Measurements from ENCODE around the gene PTPRD. TPM values are rescaled to one million over a fixed set of nuclear protein-coding genes. Genes with fewer than 3 reads are reported as not detected.

The PTPRD gene
- total RNA-seq, 2 experiments from 2014 or later = 0.03 TPM; not detected in 1

- ChIA-PET POLR2A (interaction anchor here (0.6 to 1.2 kb wide), 2 partner anchors 10 to 57 kb away, joined by 3 to 8 read pairs; no protein-coding TSS in a partner anchor), CTCF (ENCODE audit: unreplicated experiment) (no interaction called here)
- H3K4me1 ChIP-seq (ENCODE audit: insufficient read depth, low read length, poor library complexity, severe bottlenecking) = no peaks in the 10 kb centered on the region
- H3K4me2 ChIP-seq (ENCODE audit: low read length) = no peak overlapping the region
- no peak overlapping the region for H3K4me3 ChIP-seq (ENCODE audit: low read depth, low read length, poor library complexity, severe bottlenecking)
- H3K36me3 ChIP-seq (ENCODE audit: insufficient read depth, low read length) = no peaks in the 10 kb centered on the region
- no peak for DNase-seq (ENCODE audit: low spot score)
- H3K79me2 ChIP-seq (ENCODE audit: insufficient read depth, low read depth, low read length) = no peaks in the 10 kb centered on the region
- no peaks in the 10 kb centered on the region for H4K20me1 ChIP-seq (ENCODE audit: insufficient read depth, low read length)
- TF ChIP-seq, protein P1, sequence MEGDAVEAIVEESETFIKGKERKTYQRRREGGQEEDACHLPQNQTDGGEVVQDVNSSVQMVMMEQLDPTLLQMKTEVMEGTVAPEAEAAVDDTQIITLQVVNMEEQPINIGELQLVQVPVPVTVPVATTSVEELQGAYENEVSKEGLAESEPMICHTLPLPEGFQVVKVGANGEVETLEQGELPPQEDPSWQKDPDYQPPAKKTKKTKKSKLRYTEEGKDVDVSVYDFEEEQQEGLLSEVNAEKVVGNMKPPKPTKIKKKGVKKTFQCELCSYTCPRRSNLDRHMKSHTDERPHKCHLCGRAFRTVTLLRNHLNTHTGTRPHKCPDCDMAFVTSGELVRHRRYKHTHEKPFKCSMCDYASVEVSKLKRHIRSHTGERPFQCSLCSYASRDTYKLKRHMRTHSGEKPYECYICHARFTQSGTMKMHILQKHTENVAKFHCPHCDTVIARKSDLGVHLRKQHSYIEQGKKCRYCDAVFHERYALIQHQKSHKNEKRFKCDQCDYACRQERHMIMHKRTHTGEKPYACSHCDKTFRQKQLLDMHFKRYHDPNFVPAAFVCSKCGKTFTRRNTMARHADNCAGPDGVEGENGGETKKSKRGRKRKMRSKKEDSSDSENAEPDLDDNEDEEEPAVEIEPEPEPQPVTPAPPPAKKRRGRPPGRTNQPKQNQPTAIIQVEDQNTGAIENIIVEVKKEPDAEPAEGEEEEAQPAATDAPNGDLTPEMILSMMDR (conservative IDR thresholded peaks at IDR 0.05; ENCODE audit: low read length) = no peak
- TF ChIP-seq EZH2phosphoT487 (IDR thresholded peaks at IDR 0.05; ENCODE audit: borderline replicate concordance, low read depth, low read length) = no peak
- no peaks in the 10 kb centered on the region for H3K9me3 ChIP-seq (ENCODE audit: low read length)
- intact Hi-C loops (cut with micrococcal nuclease; ENCODE audit: unreplicated experiment) = no loop called here
- H2AFZ ChIP-seq (ENCODE audit: low read length) = no peak overlapping the region
- BruUV-seq (replicated peaks) = no TSS peak
- H3K27ac ChIP-seq (ENCODE audit: low read depth, low read length, poor library complexity, severe bottlenecking) = no peak overlapping the region
- no peaks in the 10 kb centered on the region for H3K9me2 ChIP-seq (ENCODE audit: insufficient read depth, low read length)
Observed at GRCh38 chr9:8651070-8651845, 1961.5 kb downstream of the PTPRD start.

DNA sequence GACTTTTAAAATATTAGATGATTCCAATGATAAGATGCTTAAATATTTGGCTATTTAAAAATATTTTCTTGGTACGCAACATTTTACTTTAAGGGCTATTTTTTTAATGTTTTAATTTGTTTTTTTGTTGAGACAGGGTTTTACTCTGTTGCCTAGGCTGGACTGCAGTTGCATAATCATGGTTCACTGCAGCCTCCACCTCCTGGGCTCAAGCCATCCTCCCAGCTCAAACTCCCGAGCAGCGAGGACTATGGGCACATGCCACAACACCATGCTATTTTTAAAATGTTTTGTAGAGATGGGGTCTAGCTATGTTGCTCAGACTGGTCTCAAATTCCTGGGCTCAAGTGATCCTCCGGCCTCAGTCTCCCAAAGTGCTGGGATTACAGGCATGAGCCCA, 1963.0 kb downstream of the PTPRD start:
- no peak overlapping the region for H3K27ac ChIP-seq (ENCODE audit: low read depth, low read length, poor library complexity, severe bottlenecking)
- BruUV-seq (replicated peaks) = no TSS peak
- TF ChIP-seq, protein P1 (conservative IDR thresholded peaks at IDR 0.05; ENCODE audit: low read length) = no peak
- TF ChIP-seq EZH2phosphoT487 (IDR thresholded peaks at IDR 0.05; ENCODE audit: borderline replicate concordance, low read depth, low read length) = no peak
- H3K79me2 ChIP-seq (ENCODE audit: insufficient read depth, low read depth, low read length) = no peaks in the 10 kb centered on the region
- no peaks in the 10 kb centered on the region for H3K36me3 ChIP-seq (ENCODE audit: insufficient read depth, low read length)
- H3K4me3 ChIP-seq (ENCODE audit: low read depth, low read length, poor library complexity, severe bottlenecking) = no peak overlapping the region
- ChIA-PET CTCF (ENCODE audit: unreplicated experiment) (no interaction called here), POLR2A (interaction anchor here (0.6 kb wide), 1 partner anchor 156 kb away, joined by 3 read pairs; no protein-coding TSS in a partner anchor)
- H3K4me1 ChIP-seq (ENCODE audit: insufficient read depth, low read length, poor library complexity, severe bottlenecking) = no peaks in the 10 kb centered on the region
- H2AFZ ChIP-seq (ENCODE audit: low read length) = no peak overlapping the region
- H4K20me1 ChIP-seq (ENCODE audit: insufficient read depth, low read length) = no peaks in the 10 kb centered on the region
- intact Hi-C loops (cut with micrococcal nuclease; ENCODE audit: unreplicated experiment) = no loop called here
- DNase-seq (ENCODE audit: low spot score) = no peak
- H3K4me2 ChIP-seq (ENCODE audit: low read length) = no peak overlapping the region
- H3K9me3 ChIP-seq (ENCODE audit: low read length) = no peaks in the 10 kb centered on the region
- H3K9me2 ChIP-seq (ENCODE audit: insufficient read depth, low read length) = no peaks in the 10 kb centered on the region

GRCh38 chr9:8649160-8649559, 1963.6 kb downstream of the PTPRD start:
- no peaks in the 10 kb centered on the region for H3K36me3 ChIP-seq (ENCODE audit: insufficient read depth, low read length)
- H3K27ac ChIP-seq (ENCODE audit: low read depth, low read length, poor library complexity, severe bottlenecking) = no peak overlapping the region
- POLR2A ChIA-PET = interaction anchor here (0.6 kb wide), 1 partner anchor 199 kb away, joined by 3 read pairs; no protein-coding TSS in a partner anchor
- TF ChIP-seq, protein P1 (conservative IDR thresholded peaks at IDR 0.05; ENCODE audit: low read length) = no peak
- TF ChIP-seq EZH2phosphoT487 (IDR thresholded peaks at IDR 0.05; ENCODE audit: borderline replicate concordance, low read depth, low read length) = no peak
- H3K4me3 ChIP-seq (ENCODE audit: low read depth, low read length, poor library complexity, severe bottlenecking) = no peak overlapping the region
- BruUV-seq (replicated peaks) = no TSS peak
- no peaks in the 10 kb centered on the region for H3K79me2 ChIP-seq (ENCODE audit: insufficient read depth, low read depth, low read length)
- intact Hi-C loops (cut with micrococcal nuclease; ENCODE audit: unreplicated experiment) = no loop called here
- H3K9me2 ChIP-seq (ENCODE audit: insufficient read depth, low read length) = no peaks in the 10 kb centered on the region
- no peaks in the 10 kb centered on the region for H3K9me3 ChIP-seq (ENCODE audit: low read length)
- no peaks in the 10 kb centered on the region for H3K4me1 ChIP-seq (ENCODE audit: insufficient read depth, low read length, poor library complexity, severe bottlenecking)
- no peak overlapping the region for H3K4me2 ChIP-seq (ENCODE audit: low read length)
- no peak overlapping the region for H2AFZ ChIP-seq (ENCODE audit: low read length)
- no peaks in the 10 kb centered on the region for H4K20me1 ChIP-seq (ENCODE audit: insufficient read depth, low read length)
- CTCF ChIA-PET (ENCODE audit: unreplicated experiment) = no interaction called here
- DNase-seq (ENCODE audit: low spot score) = no peak

All from OCI-LY7 (cell line).